Hepatocyte (in vitro differentiated cells): ENCODE measurements around the gene RGS5. TPM values are rescaled to one million over a fixed set of nuclear protein-coding genes. Genes with fewer than 3 reads are reported as not detected.
A peak's percentile ranks its signal among the peaks of the same experiment; 100 is the strongest.

Source experiments
- DNase-seq: peaks from one replicate; pipeline ENCODE4 v3.0.0-alpha.2; 2016; ENCODE audit warnings: low spot score
- H2AFZ ChIP-seq: fragments of 200-600 bp; sonication (generic); 2 replicates; pipeline ENCODE4 v1.6.0; 2016; ENCODE audit warnings: antibody characterized with exemption, mild to moderate bottlenecking
- H3K27ac ChIP-seq: fragments of 200-600 bp; sonication (generic); 2 replicates; pipeline ENCODE4 v1.5.1; 2016; ENCODE audit warnings: mild to moderate bottlenecking
- H3K27me3 ChIP-seq: fragments of 200-600 bp; sonication (generic); 2 replicates; pipeline ENCODE4 v1.6.1; 2016
- H3K36me3 ChIP-seq: fragments of 200-600 bp; sonication (generic); replicated peaks from 2 replicates; pipeline ENCODE4 v1.5.1; 2016; ENCODE audit warnings: low read depth; ENCODE audit not compliant: insufficient read depth
- H3K4me1 ChIP-seq: fragments of 200-600 bp; sonication (generic); 2 replicates; pipeline ENCODE4 v1.5.1; 2016; ENCODE audit warnings: mild to moderate bottlenecking, moderate library complexity; ENCODE audit not compliant: insufficient read depth
- H3K4me2 ChIP-seq: fragments of 200-600 bp; sonication (generic); 2 replicates; pipeline ENCODE4 v1.6.0; 2016
- H3K4me3 ChIP-seq: fragments of 200-600 bp; sonication (generic); 2 replicates; pipeline ENCODE4 v1.5.1; 2016; ENCODE audit warnings: mild to moderate bottlenecking
- H3K79me2 ChIP-seq: fragments of 200-600 bp; sonication (generic); 2 replicates; pipeline ENCODE4 v1.6.0; 2017; ENCODE audit warnings: mild to moderate bottlenecking
- H3K9me2 ChIP-seq: fragments of 200-600 bp; sonication (generic); replicated peaks from 2 replicates; pipeline ENCODE4 v1.6.0; 2017; ENCODE audit warnings: mild to moderate bottlenecking; ENCODE audit not compliant: insufficient read depth
- H3K9me3 ChIP-seq: fragments of 200-600 bp; sonication (generic); 2 replicates; pipeline ENCODE4 v1.5.1; 2016; ENCODE audit warnings: low read depth, mild to moderate bottlenecking
- H4K20me1 ChIP-seq: fragments of 200-600 bp; sonication (generic); 2 replicates; pipeline ENCODE4 v1.6.0; 2016; ENCODE audit warnings: mild to moderate bottlenecking; ENCODE audit not compliant: insufficient read depth, poor library complexity, severe bottlenecking
- EZH2 ChIP-seq: fragments of 200-600 bp; sonication (generic); IDR thresholded peaks from 2 replicates; pipeline ENCODE4 v1.6.1; 2016; ENCODE audit warnings: antibody characterized with exemption, mild to moderate bottlenecking, borderline replicate concordance
- EZH2phosphoT487 ChIP-seq: fragments of 200-600 bp; sonication (generic); IDR thresholded peaks from one replicate; pipeline ENCODE4 v1.6.1; 2018; ENCODE audit warnings: antibody characterized with exemption, mild to moderate bottlenecking, low read depth, moderate library complexity; ENCODE audit not compliant: unreplicated experiment, severe bottlenecking
- WGBS: methylation state at CpG from one replicate; pipeline ENCODE4 v1.1.6; 2016; ENCODE audit warnings: low lambda C conversion rate; ENCODE audit errors: missing lambda C conversion rate; 5-methylcytosine and 5-hydroxymethylcytosine counted together
- polyA plus RNA-seq: library from polyadenylated mRNA; unstranded; fragments of >200 nt; fragmentation: Nextera tagmentation; extraction: Ambion mirVana; gene quantifications from 2 replicates; pipeline ENCODE4 v1.2.1, GENCODE V29; 2016
- total RNA-seq: library from RNA; depleted of rRNA; stranded (reverse); fragments of >200 nt; gene quantifications from 2 replicates; pipeline ENCODE4 v1.2.3, GENCODE V29; 2014
- TF ChIP-seq, protein P1 (sequence below): fragments of 200-600 bp; sonication (generic); IDR thresholded peaks from 2 replicates; pipeline ENCODE4 v1.5.1; 2016; ENCODE audit warnings: antibody characterized with exemption, mild to moderate bottlenecking; ENCODE audit not compliant: poor library complexity

RGS5 gene
- total and polyA plus RNA-seq, 2 experiments from 2014 or later, result 4.4 to 5.0 TPM

DNA sequence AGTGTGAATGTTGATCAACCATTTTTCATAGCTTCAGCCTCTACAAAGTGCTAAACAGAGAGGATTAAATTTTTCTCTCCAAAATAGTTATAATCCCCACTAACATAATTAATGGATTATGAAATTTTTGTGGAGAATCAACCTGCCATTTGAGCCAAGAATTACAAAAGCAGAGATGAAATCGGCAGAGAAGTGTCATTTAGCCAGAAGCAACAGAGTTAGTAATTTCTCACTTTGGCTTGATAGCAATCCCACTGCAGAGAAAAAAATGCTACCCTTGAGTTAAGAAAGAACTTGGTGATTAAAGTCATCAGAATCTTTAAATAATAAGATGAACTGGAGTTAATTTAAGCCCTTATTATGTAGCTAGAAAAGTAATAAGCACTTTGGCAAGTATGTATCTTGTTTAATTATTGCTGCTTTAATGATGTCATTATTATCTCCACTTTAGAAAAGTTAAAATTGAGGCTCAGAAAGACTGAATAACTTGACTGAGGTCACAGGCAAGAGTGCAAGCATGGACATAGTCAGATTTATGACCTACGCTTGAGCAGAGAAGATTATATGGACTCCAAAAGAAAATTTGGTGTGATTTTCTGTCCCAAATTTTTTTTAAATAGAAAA lies 96.2 kb downstream of the RGS5 start:
- Histone ChIP-seq H3K79me2 (no peaks in the 10 kb centered on the region), H3K9me3 (no peaks in the 10 kb centered on the region), H3K4me2 (no peak overlapping the region), H3K4me1 (peaks cover 5% of the 10 kb centered on the region), H3K4me3 (no peak overlapping the region), H4K20me1 (no peaks in the 10 kb centered on the region), H3K27me3 (no peaks in the 10 kb centered on the region), H3K36me3 (no peaks in the 10 kb centered on the region), H3K9me2 (no peaks in the 10 kb centered on the region), H2AFZ (no peak overlapping the region), H3K27ac (no peak overlapping the region)
- no peak for DNase-seq
- TF ChIP-seq EZH2phosphoT487, result no peak
- TF ChIP-seq, protein P1, sequence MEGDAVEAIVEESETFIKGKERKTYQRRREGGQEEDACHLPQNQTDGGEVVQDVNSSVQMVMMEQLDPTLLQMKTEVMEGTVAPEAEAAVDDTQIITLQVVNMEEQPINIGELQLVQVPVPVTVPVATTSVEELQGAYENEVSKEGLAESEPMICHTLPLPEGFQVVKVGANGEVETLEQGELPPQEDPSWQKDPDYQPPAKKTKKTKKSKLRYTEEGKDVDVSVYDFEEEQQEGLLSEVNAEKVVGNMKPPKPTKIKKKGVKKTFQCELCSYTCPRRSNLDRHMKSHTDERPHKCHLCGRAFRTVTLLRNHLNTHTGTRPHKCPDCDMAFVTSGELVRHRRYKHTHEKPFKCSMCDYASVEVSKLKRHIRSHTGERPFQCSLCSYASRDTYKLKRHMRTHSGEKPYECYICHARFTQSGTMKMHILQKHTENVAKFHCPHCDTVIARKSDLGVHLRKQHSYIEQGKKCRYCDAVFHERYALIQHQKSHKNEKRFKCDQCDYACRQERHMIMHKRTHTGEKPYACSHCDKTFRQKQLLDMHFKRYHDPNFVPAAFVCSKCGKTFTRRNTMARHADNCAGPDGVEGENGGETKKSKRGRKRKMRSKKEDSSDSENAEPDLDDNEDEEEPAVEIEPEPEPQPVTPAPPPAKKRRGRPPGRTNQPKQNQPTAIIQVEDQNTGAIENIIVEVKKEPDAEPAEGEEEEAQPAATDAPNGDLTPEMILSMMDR, result no peak
- TF ChIP-seq EZH2, result no peak
- WGBS, result 84% methylated on average over 2 of the region's 2 CpGs

DNA sequence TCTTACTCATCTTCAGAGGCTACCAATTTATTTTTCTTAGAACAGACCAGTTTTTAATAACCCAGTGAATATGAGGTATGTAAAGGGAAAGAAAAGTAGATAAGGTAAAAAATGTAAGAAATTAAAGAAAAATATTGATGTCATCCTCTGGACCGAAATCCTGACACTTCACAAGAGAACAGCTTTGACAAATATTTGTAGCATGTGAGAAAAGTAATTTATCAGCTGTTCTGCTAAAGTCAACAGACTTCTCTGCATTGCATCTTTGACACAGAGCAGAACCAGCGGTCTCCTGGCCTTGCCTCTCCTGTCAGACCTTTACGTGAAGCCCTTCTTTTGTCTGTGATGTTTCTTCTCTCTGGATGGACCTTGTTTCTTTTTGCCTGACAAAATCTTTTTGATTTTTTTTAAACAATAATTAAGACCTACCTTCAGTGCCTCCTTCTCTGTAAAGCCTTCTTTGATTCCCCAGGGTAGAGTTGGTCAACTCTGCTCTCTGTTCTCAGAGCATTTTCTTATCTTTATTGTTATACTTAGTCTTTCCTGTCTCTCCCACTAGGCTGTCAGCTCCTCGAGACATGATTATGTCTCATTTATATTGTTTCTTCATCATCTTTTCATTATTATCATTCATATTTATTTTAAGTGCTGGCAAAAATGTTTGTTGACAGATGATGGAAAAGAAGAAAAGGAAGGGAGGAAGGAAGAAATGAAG lies 98.2 kb downstream of the RGS5 start:
- Histone ChIP-seq H3K27me3 (no peaks in the 10 kb centered on the region), H3K4me1 (peaks cover 5% of the 10 kb centered on the region), H4K20me1 (no peaks in the 10 kb centered on the region), H3K9me3 (no peaks in the 10 kb centered on the region), H2AFZ (no peak overlapping the region), H3K4me3 (no peak overlapping the region), H3K36me3 (no peaks in the 10 kb centered on the region), H3K27ac (no peak overlapping the region), H3K79me2 (no peaks in the 10 kb centered on the region), H3K4me2 (peak overlapping the region; percentile 10), H3K9me2 (no peaks in the 10 kb centered on the region)
- WGBS, result 34% methylated on average over 4 of the region's 4 CpGs
- DNase-seq, result no peak
- TF ChIP-seq EZH2phosphoT487 (no peak), EZH2 (no peak)
- TF ChIP-seq, protein P1, result no peak

DNA sequence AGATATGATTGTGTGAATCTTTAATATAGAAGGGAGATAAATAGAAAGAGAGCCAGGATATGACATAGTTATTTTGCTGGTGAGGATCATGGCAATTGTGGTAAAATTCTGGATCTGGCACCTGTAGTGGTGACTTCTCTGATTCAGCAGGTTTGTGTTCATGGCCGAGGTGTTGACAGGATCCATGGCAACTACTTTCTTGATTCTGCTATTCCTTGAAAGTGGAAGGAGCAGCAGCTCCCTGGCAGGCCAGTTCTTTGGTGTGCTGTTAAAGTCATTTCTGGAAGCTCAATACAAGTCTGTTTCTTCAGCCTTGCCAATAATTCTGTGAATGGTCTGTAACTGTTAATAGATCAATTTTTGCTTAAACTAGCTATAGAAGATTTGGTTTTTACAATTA lies 100.1 kb downstream of the RGS5 start:
- WGBS, result 74% methylated on average over 1 of the region's 1 CpG
- H3K27me3 ChIP-seq, result no peaks in the 10 kb centered on the region
- no peaks in the 10 kb centered on the region for H3K9me3 ChIP-seq
- no peak overlapping the region for H3K4me3 ChIP-seq
- H4K20me1 ChIP-seq, result no peaks in the 10 kb centered on the region
- no peak overlapping the region for H2AFZ ChIP-seq
- TF ChIP-seq EZH2phosphoT487, result no peak
- no peak for TF ChIP-seq EZH2
- TF ChIP-seq, protein P1, result no peak
- no peaks in the 10 kb centered on the region for H3K9me2 ChIP-seq
- DNase-seq, result no peak
- no peaks in the 10 kb centered on the region for H3K36me3 ChIP-seq
- no peak overlapping the region for H3K27ac ChIP-seq
- no peak overlapping the region for H3K4me2 ChIP-seq
- H3K4me1 ChIP-seq, result peaks cover 5% of the 10 kb centered on the region
- H3K79me2 ChIP-seq, result no peaks in the 10 kb centered on the region
